WTC11 (cell line): ENCODE data around the gene WNT5A. TPM values are rescaled to one million over a fixed set of nuclear protein-coding genes. Genes with fewer than 3 reads are reported as not detected.

Experiments used
- ATAC-seq: fragments of 200-7000 bp; cut with Tn5 transposase; 2 replicates; pipeline ENCODE4 v1.10.0; 2021; ENCODE audit warnings: mild to moderate bottlenecking, moderate library complexity
- CTCF ChIA-PET: fragments of 300-600 bp; sonication (Branson Sonifier 250); formaldehyde crosslinking; loops from one replicate; lab custom pipeline; 2021; ENCODE audit warnings: antibody characterized with exemption; lab: Charles Lee
- POLR2A ChIA-PET: fragments of 350-600 bp; sonication (Branson Sonifier 250); formaldehyde crosslinking; loops from one replicate; lab custom pipeline; 2021; ENCODE audit warnings: antibody characterized with exemption; lab: Charles Lee
- DNase-seq: peaks from one replicate; pipeline ENCODE4 v3.0.0; 2021; ENCODE audit warnings: low spot score
- H3K27ac Mint-ChIP-seq: 2 replicates; pipeline ENCODE4 v1.8.0; 2021; ENCODE audit warnings: mixed read lengths
- H3K27me3 Mint-ChIP-seq: 2 replicates; pipeline ENCODE4 v1.8.0; 2021; ENCODE audit warnings: low read depth, mild to moderate bottlenecking, moderate library complexity, mixed read lengths
- H3K36me3 Mint-ChIP-seq: 2 replicates; pipeline ENCODE4 v1.8.0; 2021; ENCODE audit warnings: mixed read lengths
- H3K4me1 Mint-ChIP-seq: 2 replicates; pipeline ENCODE4 v1.8.0; 2022; ENCODE audit warnings: mixed read lengths
- H3K4me3 Mint-ChIP-seq: 2 replicates; pipeline ENCODE4 v1.8.0; 2021; ENCODE audit warnings: mild to moderate bottlenecking, moderate library complexity, mixed read lengths
- H3K9me3 Mint-ChIP-seq: 2 replicates; pipeline ENCODE4 v1.8.0; 2021; ENCODE audit warnings: mixed read lengths
- ARID4B ChIP-seq: sonication (generic); formaldehyde crosslinking; IDR thresholded peaks from 2 replicates; pipeline ENCODE4 v1.8.0; 2023; ENCODE audit warnings: missing genetic modification reagents, mild to moderate bottlenecking, borderline replicate concordance
- CBFB ChIP-seq: sonication (generic); formaldehyde crosslinking; IDR thresholded peaks from 2 replicates; pipeline ENCODE4 v1.8.1; 2022; ENCODE audit warnings: mild to moderate bottlenecking, low read depth, missing genetic modification reagents
- FOXP1 ChIP-seq: sonication (generic); formaldehyde crosslinking; IDR thresholded peaks from 2 replicates; pipeline ENCODE4 v1.8.0; 2022; ENCODE audit warnings: missing genetic modification reagents, mild to moderate bottlenecking, moderate library complexity, borderline replicate concordance
- GABPB1 ChIP-seq: sonication (generic); formaldehyde crosslinking; IDR thresholded peaks from 2 replicates; pipeline ENCODE4 v1.8.1; 2023; ENCODE audit warnings: mild to moderate bottlenecking, missing genetic modification reagents
- HMGA2 ChIP-seq: fragments of 250-450 bp; sonication (Bioruptor Pico); IDR thresholded peaks from 2 replicates; pipeline ENCODE4 v1.4.0; 2021; ENCODE audit warnings: mild to moderate bottlenecking, moderate library complexity
- PRRX2 ChIP-seq: fragments of 250-450 bp; sonication (Bioruptor Pico); IDR thresholded peaks from 2 replicates; pipeline ENCODE4 v1.8.0; 2021; ENCODE audit warnings: mild to moderate bottlenecking
- SMAD3 ChIP-seq: sonication (generic); formaldehyde crosslinking; IDR thresholded peaks from 2 replicates; pipeline ENCODE4 v1.8.0; 2022; ENCODE audit warnings: missing genetic modification reagents, mild to moderate bottlenecking, borderline replicate concordance
- SOX15 ChIP-seq: fragments of 250-450 bp; sonication (Bioruptor Pico); IDR thresholded peaks from 2 replicates; pipeline ENCODE4 v1.9.0; 2021; ENCODE audit warnings: mild to moderate bottlenecking
- ZNF219 ChIP-seq: sonication (generic); formaldehyde crosslinking; IDR thresholded peaks from 2 replicates; pipeline ENCODE4 v1.8.0; 2023; ENCODE audit warnings: missing genetic modification reagents, mild to moderate bottlenecking, borderline replicate concordance
- ZNF263 ChIP-seq: sonication (generic); formaldehyde crosslinking; IDR thresholded peaks from 2 replicates; pipeline ENCODE4 v1.8.1; 2022; ENCODE audit warnings: low read depth, mild to moderate bottlenecking, moderate library complexity, missing genetic modification reagents
- ZNF532 ChIP-seq: fragments of 250-450 bp; sonication (Bioruptor Pico); IDR thresholded peaks from 2 replicates; pipeline ENCODE4 v1.9.0; 2021; ENCODE audit warnings: mild to moderate bottlenecking, borderline replicate concordance
- total RNA-seq: library from RNA; stranded (reverse); gene quantifications from 3 replicates; pipeline ENCODE4 v1.2.3, GENCODE V29; 2021
- TF ChIP-seq, protein P1 (sequence below): sonication (generic); formaldehyde crosslinking; conservative IDR thresholded peaks from 2 replicates; pipeline ENCODE4 v1.8.1; 2023; ENCODE audit warnings: mild to moderate bottlenecking, low read depth, missing genetic modification reagents, moderate library complexity
- TF ChIP-seq, protein P2 (sequence below): sonication (generic); formaldehyde crosslinking; IDR thresholded peaks from 2 replicates; pipeline ENCODE4 v1.8.1; 2022; ENCODE audit warnings: mild to moderate bottlenecking, missing genetic modification reagents, moderate library complexity, borderline replicate concordance

The WNT5A gene
- total RNA-seq, 1 experiment from 2014 or later = 10.6 TPM

GRCh38 chr3:55525436-55525835 is 38.3 kb upstream of the WNT5A start:
- ChIA-PET CTCF (interaction anchor here (1.7 kb wide), 1 partner anchor 13 kb away, joined by 3 read pairs; no protein-coding TSS in a partner anchor), POLR2A (no interaction called here)
- no peak for DNase-seq
- H3K9me3 Mint-ChIP-seq = no peaks in the 10 kb centered on the region
- H3K4me3 Mint-ChIP-seq = no peak overlapping the region
- H3K27ac Mint-ChIP-seq = no peak overlapping the region
- no peak for TF ChIP-seq ZNF532 (CRISPR knock-in tag)
- TF ChIP-seq SMAD3 (CRISPR knock-in tag) = no peak
- TF ChIP-seq PRRX2 (CRISPR knock-in tag) = no peak
- TF ChIP-seq SOX15 (CRISPR knock-in tag) = no peak
- TF ChIP-seq ZNF219 (CRISPR knock-in tag) = no peak
- TF ChIP-seq, all 79 proteins: peak for 0
- Mint-ChIP-seq H3K36me3 (no peaks in the 10 kb centered on the region), H3K4me1 (peaks cover 26% of the 10 kb centered on the region), H3K27me3 (no peaks in the 10 kb centered on the region)
- ATAC-seq = no peak

DNA sequence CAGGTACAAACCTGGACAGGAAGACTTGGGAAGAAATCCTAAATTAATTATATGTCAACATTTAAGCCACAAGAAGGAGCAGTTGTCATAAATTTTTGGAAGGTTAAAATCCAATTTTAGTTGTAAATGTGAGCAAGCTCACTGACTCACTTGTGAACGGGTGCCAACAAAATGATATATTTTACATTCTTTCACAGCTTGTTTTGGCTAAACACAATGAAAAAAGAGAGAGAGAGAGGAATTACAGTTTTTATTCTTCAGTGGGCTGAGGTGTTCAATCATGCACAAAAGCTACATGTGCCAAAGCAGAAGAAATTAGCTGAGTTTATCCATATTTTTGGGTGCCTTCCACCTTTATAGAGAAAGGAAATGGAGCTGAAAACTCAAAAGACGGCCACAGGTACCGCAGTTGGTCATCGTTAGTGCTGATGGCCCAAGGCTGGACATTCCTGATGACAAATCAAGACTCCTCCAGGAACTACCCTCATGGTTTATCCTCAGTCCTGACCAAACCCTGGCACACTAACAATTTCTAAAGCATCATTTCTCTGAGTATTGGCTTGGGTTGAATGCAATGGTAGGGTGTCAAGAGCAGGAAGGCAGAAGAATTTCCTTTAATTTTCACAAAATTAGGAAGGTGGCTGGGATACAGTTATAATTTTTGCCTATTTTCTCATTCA is 37.6 kb upstream of the WNT5A start:
- Mint-ChIP-seq H3K27ac (no peak overlapping the region), H3K36me3 (no peaks in the 10 kb centered on the region), H3K9me3 (no peaks in the 10 kb centered on the region), H3K27me3 (no peaks in the 10 kb centered on the region; the same call in 1 of the 2 replicates), H3K4me3 (no peak overlapping the region), H3K4me1 (peaks cover 28% of the 10 kb centered on the region)
- ChIA-PET POLR2A (no interaction called here), CTCF (interaction anchor here (1.7 kb wide), 1 partner anchor 12 kb away, joined by 3 read pairs; no protein-coding TSS in a partner anchor)
- TF ChIP-seq, protein P1, sequence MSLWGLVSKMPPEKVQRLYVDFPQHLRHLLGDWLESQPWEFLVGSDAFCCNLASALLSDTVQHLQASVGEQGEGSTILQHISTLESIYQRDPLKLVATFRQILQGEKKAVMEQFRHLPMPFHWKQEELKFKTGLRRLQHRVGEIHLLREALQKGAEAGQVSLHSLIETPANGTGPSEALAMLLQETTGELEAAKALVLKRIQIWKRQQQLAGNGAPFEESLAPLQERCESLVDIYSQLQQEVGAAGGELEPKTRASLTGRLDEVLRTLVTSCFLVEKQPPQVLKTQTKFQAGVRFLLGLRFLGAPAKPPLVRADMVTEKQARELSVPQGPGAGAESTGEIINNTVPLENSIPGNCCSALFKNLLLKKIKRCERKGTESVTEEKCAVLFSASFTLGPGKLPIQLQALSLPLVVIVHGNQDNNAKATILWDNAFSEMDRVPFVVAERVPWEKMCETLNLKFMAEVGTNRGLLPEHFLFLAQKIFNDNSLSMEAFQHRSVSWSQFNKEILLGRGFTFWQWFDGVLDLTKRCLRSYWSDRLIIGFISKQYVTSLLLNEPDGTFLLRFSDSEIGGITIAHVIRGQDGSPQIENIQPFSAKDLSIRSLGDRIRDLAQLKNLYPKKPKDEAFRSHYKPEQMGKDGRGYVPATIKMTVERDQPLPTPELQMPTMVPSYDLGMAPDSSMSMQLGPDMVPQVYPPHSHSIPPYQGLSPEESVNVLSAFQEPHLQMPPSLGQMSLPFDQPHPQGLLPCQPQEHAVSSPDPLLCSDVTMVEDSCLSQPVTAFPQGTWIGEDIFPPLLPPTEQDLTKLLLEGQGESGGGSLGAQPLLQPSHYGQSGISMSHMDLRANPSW = no peak
- TF ChIP-seq ZNF263 (CRISPR knock-in tag) (no peak), SOX15 (CRISPR knock-in tag) (no peak), PRRX2 (CRISPR knock-in tag) (no peak), FOXP1 (no peak), HMGA2 (no peak), ARID4B (CRISPR knock-in tag) (no peak), CBFB (no peak), GABPB1 (CRISPR knock-in tag) (no peak)
- TF ChIP-seq, protein P2, sequence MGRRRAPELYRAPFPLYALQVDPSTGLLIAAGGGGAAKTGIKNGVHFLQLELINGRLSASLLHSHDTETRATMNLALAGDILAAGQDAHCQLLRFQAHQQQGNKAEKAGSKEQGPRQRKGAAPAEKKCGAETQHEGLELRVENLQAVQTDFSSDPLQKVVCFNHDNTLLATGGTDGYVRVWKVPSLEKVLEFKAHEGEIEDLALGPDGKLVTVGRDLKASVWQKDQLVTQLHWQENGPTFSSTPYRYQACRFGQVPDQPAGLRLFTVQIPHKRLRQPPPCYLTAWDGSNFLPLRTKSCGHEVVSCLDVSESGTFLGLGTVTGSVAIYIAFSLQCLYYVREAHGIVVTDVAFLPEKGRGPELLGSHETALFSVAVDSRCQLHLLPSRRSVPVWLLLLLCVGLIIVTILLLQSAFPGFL = no peak
- DNase-seq = no peak
- ATAC-seq = no peak
